HepG2 (cell line): ENCODE results near the gene CAMK2N2. TPM values are rescaled to one million over a fixed set of nuclear protein-coding genes. Genes with fewer than 3 reads are reported as not detected.
A peak's percentile ranks its signal among the peaks of the same experiment; 100 is the strongest.

Experiments
- ATF5 ChIP-seq: sonication (generic); formaldehyde crosslinking; IDR thresholded peaks from 2 replicates; pipeline ENCODE4 v1.4.0; 2020; ENCODE audit warnings: mild to moderate bottlenecking, low read depth, missing genetic modification reagents
- BRD4 ChIP-seq: sonication (generic); formaldehyde crosslinking; IDR thresholded peaks from 2 replicates; pipeline ENCODE4 v1.4.0; 2020; ENCODE audit warnings: missing genetic modification reagents
- MBD4 ChIP-seq: IDR thresholded peaks from 2 replicates; pipeline ENCODE4 v1.6.1; 2012; ENCODE audit warnings: low read length, inconsistent platforms, borderline replicate concordance
- PBX3 ChIP-seq: sonication (generic); formaldehyde crosslinking; IDR thresholded peaks from 2 replicates; pipeline ENCODE4 v1.8.1; 2023; ENCODE audit warnings: missing genetic modification reagents, inconsistent platforms, borderline replicate concordance
- PPARG ChIP-seq: conservative IDR thresholded peaks from 2 replicates; pipeline ENCODE4 v1.6.1; 2016; ENCODE audit warnings: missing biosample characterization, missing genetic modification reagents
- SKI ChIP-seq: fragments of 450-650 bp; IDR thresholded peaks from one replicate; pipeline ENCODE4 v1.6.1; 2018; ENCODE audit warnings: mild to moderate bottlenecking; ENCODE audit not compliant: partially characterized antibody
- TFDP2 ChIP-seq: sonication (generic); formaldehyde crosslinking; IDR thresholded peaks from 2 replicates; pipeline ENCODE4 v1.4.0; 2020; ENCODE audit warnings: missing genetic modification reagents
- YEATS4 ChIP-seq: sonication (generic); formaldehyde crosslinking; IDR thresholded peaks from 2 replicates; pipeline ENCODE4 v1.4.0; 2020; ENCODE audit warnings: missing genetic modification reagents, borderline replicate concordance
- ZFP90 ChIP-seq: sonication (generic); formaldehyde crosslinking; IDR thresholded peaks from 2 replicates; pipeline ENCODE4 v1.8.0; 2022; ENCODE audit warnings: missing genetic modification reagents, mild to moderate bottlenecking, inconsistent platforms, borderline replicate concordance
- ZNF136 ChIP-seq: sonication (generic); formaldehyde crosslinking; IDR thresholded peaks from 2 replicates; pipeline ENCODE4 v1.8.1; 2022; ENCODE audit warnings: low read depth, mild to moderate bottlenecking, moderate library complexity, missing genetic modification reagents
- ZNF138 ChIP-seq: sonication (generic); formaldehyde crosslinking; IDR thresholded peaks from 2 replicates; pipeline ENCODE4 v1.5.0; 2020; ENCODE audit warnings: mild to moderate bottlenecking, low read depth, missing genetic modification reagents
- ZNF230 ChIP-seq: sonication (generic); formaldehyde crosslinking; IDR thresholded peaks from 2 replicates; pipeline ENCODE4 v1.4.0; 2020; ENCODE audit warnings: mild to moderate bottlenecking, missing genetic modification reagents
- ZNF441 ChIP-seq: sonication (generic); formaldehyde crosslinking; IDR thresholded peaks from 2 replicates; pipeline ENCODE4 v1.7.0; 2021; ENCODE audit warnings: missing genetic modification reagents, borderline replicate concordance
- ZNF510 ChIP-seq: sonication (generic); formaldehyde crosslinking; IDR thresholded peaks from 2 replicates; pipeline ENCODE4 v1.4.0; 2020; ENCODE audit warnings: low read depth, mild to moderate bottlenecking, missing genetic modification reagents
- polyA plus RNA-seq, 8 experiments: library from polyadenylated mRNA; depleted of rRNA in 3 of 8; stranded (reverse) in 7 of 8; unstranded in 1 of 8; fragments of >200 nt; fragmentation: Illumina TruSeq in 4 of 8; extraction: Trizol in 4 of 8; gene quantifications; 2 replicates each; pipeline versions ENCODE4 v1.2.1 to v1.2.3, GENCODE V29; 2011 to 2016; ENCODE audit warnings: low read depth in 4 of 8, missing spikeins in 1 of 8, mixed read lengths in 1 of 8; ENCODE audit not compliant: insufficient read depth in 1 of 8
- total RNA-seq, 5 experiments: library from RNA; depleted of rRNA; stranded (reverse); fragments of >200 nt; fragmentation: Illumina TruSeq; extraction: Trizol; gene quantifications; 2 replicates each; pipeline ENCODE4 v1.2.3, GENCODE V29; 2016; ENCODE audit warnings: low read depth in 1 of 5
- TF ChIP-seq, protein P1 (sequence below), 2 experiments: sonication (generic) in 1 of 2; formaldehyde crosslinking in 1 of 2; IDR thresholded peaks; 2 replicates each; pipeline versions ENCODE4 v1.5.1 to v1.6.1; 2011 to 2020; ENCODE audit warnings: borderline replicate concordance in 1 of 2, low read depth in 1 of 2, low read length in 1 of 2, mild to moderate bottlenecking in 1 of 2, missing genetic modification reagents in 1 of 2, moderate library complexity in 1 of 2
- TF ChIP-seq, protein P2 (sequence below): sonication (generic); formaldehyde crosslinking; IDR thresholded peaks from 2 replicates; pipeline ENCODE4 v1.4.0; 2020; ENCODE audit warnings: missing genetic modification reagents, borderline replicate concordance
- TF ChIP-seq, protein P3 (sequence below): sonication (generic); formaldehyde crosslinking; IDR thresholded peaks from 2 replicates; pipeline ENCODE4 v1.4.0; 2020; ENCODE audit warnings: missing genetic modification reagents

CAMK2N2 gene
- total and polyA plus RNA-seq, 2 of the 13 experiments (the other 11 are each of a cell fraction or from before 2014, with no cell fraction given): 0.12 to 0.27 TPM

DNA sequence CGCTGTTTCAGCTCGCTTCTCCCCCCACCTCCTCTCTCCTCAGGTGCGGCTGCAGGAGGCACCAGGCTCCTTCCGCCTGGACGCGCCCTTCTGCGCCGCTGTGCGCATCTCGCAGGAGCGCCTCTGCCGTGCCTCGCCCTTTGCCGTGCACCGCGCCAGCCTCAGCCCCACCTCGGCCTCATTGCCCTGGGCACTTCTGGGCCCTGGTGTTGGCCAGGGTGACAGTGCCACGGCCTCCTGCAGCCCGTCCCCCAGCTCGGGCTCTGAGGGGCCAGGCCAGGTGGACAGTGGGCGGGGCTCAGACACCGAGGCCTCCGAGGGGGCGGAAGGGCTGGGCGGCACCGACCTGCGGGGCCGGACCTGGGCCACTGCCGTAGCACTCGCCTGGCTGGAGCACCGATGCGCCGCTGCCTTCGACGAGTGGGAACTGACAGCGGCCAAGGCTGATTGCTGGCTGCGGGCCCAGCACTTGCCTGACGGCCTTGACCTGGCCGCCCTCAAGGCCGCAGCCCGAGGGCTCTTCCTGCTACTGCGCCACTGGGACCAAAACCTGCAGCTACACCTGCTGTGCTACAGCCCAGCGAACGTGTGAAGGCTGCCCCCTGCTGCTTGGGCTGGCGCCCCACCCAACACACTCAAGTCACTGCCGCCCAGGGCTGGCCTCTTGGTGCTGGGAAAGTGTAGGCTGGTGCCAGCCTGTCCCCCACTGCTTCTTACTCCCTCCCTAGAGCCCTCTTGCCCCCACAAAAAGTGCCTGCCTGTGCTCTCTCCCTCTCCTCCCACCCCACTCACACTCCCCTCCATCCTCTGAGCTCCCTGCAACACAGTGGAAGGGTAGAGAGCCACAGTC is 19.7 kb downstream of the CAMK2N2 start (continued):
- TF ChIP-seq, protein P1, sequence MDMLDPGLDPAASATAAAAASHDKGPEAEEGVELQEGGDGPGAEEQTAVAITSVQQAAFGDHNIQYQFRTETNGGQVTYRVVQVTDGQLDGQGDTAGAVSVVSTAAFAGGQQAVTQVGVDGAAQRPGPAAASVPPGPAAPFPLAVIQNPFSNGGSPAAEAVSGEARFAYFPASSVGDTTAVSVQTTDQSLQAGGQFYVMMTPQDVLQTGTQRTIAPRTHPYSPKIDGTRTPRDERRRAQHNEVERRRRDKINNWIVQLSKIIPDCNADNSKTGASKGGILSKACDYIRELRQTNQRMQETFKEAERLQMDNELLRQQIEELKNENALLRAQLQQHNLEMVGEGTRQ (IDR thresholded peaks at IDR 0.05; ENCODE audit: low read depth, low read length): no peak
- TF ChIP-seq, protein P1 (CRISPR knock-in tag; IDR thresholded peaks at IDR 0.05; ENCODE audit: borderline replicate concordance): 0 out of 2 replicates have a peak, but pooled peaks have one; percentile 39
- TF ChIP-seq SKI (peak; percentile 70), ZNF230 (CRISPR knock-in tag) (peak; percentile 82; the same call in 1 of the 2 replicates), YEATS4 (CRISPR knock-in tag) (peak; percentile 80), PBX3 (no peak), BRD4 (CRISPR knock-in tag) (peak; percentile 75), TFDP2 (CRISPR knock-in tag) (peak; percentile 77), ZFP90 (CRISPR knock-in tag) (peak; percentile 98), ZNF138 (CRISPR knock-in tag) (peak; percentile 86), ATF5 (CRISPR knock-in tag) (no peak), ZNF441 (peak; percentile 70; the same call in 1 of the 2 replicates), PPARG (CRISPR knock-in tag) (peak; percentile 65; the same call in 1 of the 2 replicates), ZNF510 (CRISPR knock-in tag) (peak; percentile 96), ZNF136 (CRISPR knock-in tag) (no peak), MBD4 (no peak)
- TF ChIP-seq, protein P2, sequence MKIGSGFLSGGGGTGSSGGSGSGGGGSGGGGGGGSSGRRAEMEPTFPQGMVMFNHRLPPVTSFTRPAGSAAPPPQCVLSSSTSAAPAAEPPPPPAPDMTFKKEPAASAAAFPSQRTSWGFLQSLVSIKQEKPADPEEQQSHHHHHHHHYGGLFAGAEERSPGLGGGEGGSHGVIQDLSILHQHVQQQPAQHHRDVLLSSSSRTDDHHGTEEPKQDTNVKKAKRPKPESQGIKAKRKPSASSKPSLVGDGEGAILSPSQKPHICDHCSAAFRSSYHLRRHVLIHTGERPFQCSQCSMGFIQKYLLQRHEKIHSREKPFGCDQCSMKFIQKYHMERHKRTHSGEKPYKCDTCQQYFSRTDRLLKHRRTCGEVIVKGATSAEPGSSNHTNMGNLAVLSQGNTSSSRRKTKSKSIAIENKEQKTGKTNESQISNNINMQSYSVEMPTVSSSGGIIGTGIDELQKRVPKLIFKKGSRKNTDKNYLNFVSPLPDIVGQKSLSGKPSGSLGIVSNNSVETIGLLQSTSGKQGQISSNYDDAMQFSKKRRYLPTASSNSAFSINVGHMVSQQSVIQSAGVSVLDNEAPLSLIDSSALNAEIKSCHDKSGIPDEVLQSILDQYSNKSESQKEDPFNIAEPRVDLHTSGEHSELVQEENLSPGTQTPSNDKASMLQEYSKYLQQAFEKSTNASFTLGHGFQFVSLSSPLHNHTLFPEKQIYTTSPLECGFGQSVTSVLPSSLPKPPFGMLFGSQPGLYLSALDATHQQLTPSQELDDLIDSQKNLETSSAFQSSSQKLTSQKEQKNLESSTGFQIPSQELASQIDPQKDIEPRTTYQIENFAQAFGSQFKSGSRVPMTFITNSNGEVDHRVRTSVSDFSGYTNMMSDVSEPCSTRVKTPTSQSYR: 0 out of 2 replicates have a peak, but pooled peaks have one; percentile 24
- TF ChIP-seq, protein P3, sequence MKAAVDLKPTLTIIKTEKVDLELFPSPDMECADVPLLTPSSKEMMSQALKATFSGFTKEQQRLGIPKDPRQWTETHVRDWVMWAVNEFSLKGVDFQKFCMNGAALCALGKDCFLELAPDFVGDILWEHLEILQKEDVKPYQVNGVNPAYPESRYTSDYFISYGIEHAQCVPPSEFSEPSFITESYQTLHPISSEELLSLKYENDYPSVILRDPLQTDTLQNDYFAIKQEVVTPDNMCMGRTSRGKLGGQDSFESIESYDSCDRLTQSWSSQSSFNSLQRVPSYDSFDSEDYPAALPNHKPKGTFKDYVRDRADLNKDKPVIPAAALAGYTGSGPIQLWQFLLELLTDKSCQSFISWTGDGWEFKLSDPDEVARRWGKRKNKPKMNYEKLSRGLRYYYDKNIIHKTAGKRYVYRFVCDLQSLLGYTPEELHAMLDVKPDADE (CRISPR knock-in tag): peak; percentile 77; the same call in 1 of the 2 replicates
